HEK293 (cell line): ENCODE data around the gene SGSM2.

Experiments used
- EGR2 ChIP-seq: fragments of 450-650 bp; formaldehyde crosslinking; IDR thresholded peaks from 2 replicates; pipeline ENCODE4 v1.5.1; 2016; ENCODE audit warnings: low read depth, missing biosample characterization, missing genetic modification characterization
- GLI2 ChIP-seq: fragments of 450-650 bp; formaldehyde crosslinking; IDR thresholded peaks from 2 replicates; pipeline ENCODE4; 2017; ENCODE audit warnings: missing biosample characterization, missing genetic modification characterization, low read depth, borderline replicate concordance
- HOXD13 ChIP-seq: sonication (generic); formaldehyde crosslinking; IDR thresholded peaks from 2 replicates; pipeline ENCODE4 v1.8.0; 2022; ENCODE audit warnings: missing genetic modification reagents, borderline replicate concordance
- KLF8 ChIP-seq: fragments of 450-650 bp; formaldehyde crosslinking; IDR thresholded peaks from 2 replicates; pipeline ENCODE4 v1.5.1; 2016; ENCODE audit warnings: missing biosample characterization, missing genetic modification characterization
- PRDM2 ChIP-seq: fragments of 450-650 bp; formaldehyde crosslinking; IDR thresholded peaks from 2 replicates; pipeline ENCODE4 v1.5.1; 2016; ENCODE audit warnings: missing biosample characterization, missing genetic modification characterization, borderline replicate concordance
- SALL2 ChIP-seq: fragments of 450-650 bp; formaldehyde crosslinking; IDR thresholded peaks from 2 replicates; pipeline ENCODE4 v1.5.0; 2017; ENCODE audit warnings: missing biosample characterization, mild to moderate bottlenecking, missing genetic modification characterization, borderline replicate concordance
- ZBTB26 ChIP-seq: fragments of 450-650 bp; formaldehyde crosslinking; optimal IDR thresholded peaks from 2 replicates; pipeline ENCODE3; 2016; ENCODE audit warnings: missing biosample characterization, mild to moderate bottlenecking, missing genetic modification characterization
- ZBTB44 ChIP-seq: fragments of 450-650 bp; IDR thresholded peaks from 2 replicates; pipeline ENCODE4 v1.5.1; 2018; ENCODE audit warnings: missing biosample characterization, mild to moderate bottlenecking, missing genetic modification characterization
- ZFP69B ChIP-seq: fragments of 450-650 bp; formaldehyde crosslinking; IDR thresholded peaks from 2 replicates; pipeline ENCODE4 v1.5.1; 2016; ENCODE audit warnings: missing biosample characterization, missing genetic modification characterization
- ZNF114 ChIP-seq: fragments of 450-650 bp; formaldehyde crosslinking; IDR thresholded peaks from 2 replicates; pipeline ENCODE4 v1.5.0; 2017; ENCODE audit warnings: missing biosample characterization, missing genetic modification characterization
- ZNF138 ChIP-seq: fragments of 450-650 bp; formaldehyde crosslinking; IDR thresholded peaks from 2 replicates; pipeline ENCODE4 v1.5.1; 2016; ENCODE audit warnings: missing biosample characterization, missing genetic modification characterization, borderline replicate concordance
- ZNF174 ChIP-seq: fragments of 450-650 bp; formaldehyde crosslinking; IDR thresholded peaks from 2 replicates; pipeline ENCODE4 v1.5.0; 2017; ENCODE audit warnings: missing biosample characterization, mild to moderate bottlenecking, missing genetic modification characterization
- ZNF280C ChIP-seq: fragments of 450-650 bp; formaldehyde crosslinking; IDR thresholded peaks from 2 replicates; pipeline ENCODE4 v1.5.1; 2016; ENCODE audit warnings: missing biosample characterization, missing genetic modification characterization
- ZNF302 ChIP-seq: fragments of 450-650 bp; formaldehyde crosslinking; IDR thresholded peaks from 2 replicates; pipeline ENCODE4 v1.5.1; 2016; ENCODE audit warnings: missing biosample characterization, missing genetic modification characterization, low read depth
- ZNF341 ChIP-seq: fragments of 450-650 bp; formaldehyde crosslinking; IDR thresholded peaks from 2 replicates; pipeline ENCODE4; 2016; ENCODE audit warnings: low read depth, missing biosample characterization, missing genetic modification characterization
- ZNF362 ChIP-seq: fragments of 450-650 bp; formaldehyde crosslinking; IDR thresholded peaks from 2 replicates; pipeline ENCODE4 v1.5.1; 2016; ENCODE audit warnings: missing biosample characterization, missing genetic modification characterization
- ZNF391 ChIP-seq: fragments of 450-650 bp; formaldehyde crosslinking; IDR thresholded peaks from 2 replicates; pipeline ENCODE4 v1.5.1; 2016; ENCODE audit warnings: low read depth, missing biosample characterization, missing genetic modification characterization, borderline replicate concordance
- ZNF449 ChIP-seq: fragments of 450-650 bp; formaldehyde crosslinking; IDR thresholded peaks from 2 replicates; pipeline ENCODE4 v1.5.1; 2017; ENCODE audit warnings: missing biosample characterization, mild to moderate bottlenecking, missing genetic modification characterization, moderate library complexity
- ZNF510 ChIP-seq: fragments of 450-650 bp; formaldehyde crosslinking; IDR thresholded peaks from 2 replicates; pipeline ENCODE4 v1.5.1; 2018; ENCODE audit warnings: mild to moderate bottlenecking, missing genetic modification characterization, missing biosample characterization; ENCODE audit not compliant: insufficient replicate concordance
- ZNF530 ChIP-seq: fragments of 450-650 bp; formaldehyde crosslinking; IDR thresholded peaks from 2 replicates; pipeline ENCODE4 v1.5.1; 2016; ENCODE audit warnings: low read depth, missing biosample characterization, missing genetic modification characterization
- ZNF561 ChIP-seq: fragments of 450-650 bp; IDR thresholded peaks from 2 replicates; pipeline ENCODE4 v1.5.1; 2018; ENCODE audit warnings: missing biosample characterization, missing genetic modification characterization, borderline replicate concordance
- ZNF747 ChIP-seq: fragments of 450-650 bp; formaldehyde crosslinking; IDR thresholded peaks from 2 replicates; pipeline ENCODE4 v1.5.1; 2016; ENCODE audit warnings: missing biosample characterization, missing genetic modification characterization

The SGSM2 gene

GRCh38 chr17:2336215-2336851, 968 bp upstream of the SGSM2 start, which contains the start of gene TSR1 (continued):
- TF ChIP-seq ZNF362: no peak
- 0 out of 2 replicates have a peak, but pooled peaks have one; percentile 18 for TF ChIP-seq ZFP69B
- 0 out of 2 replicates have a peak, but pooled peaks have one; percentile 29 for TF ChIP-seq ZNF561 (tag by site-specific recombination)
- TF ChIP-seq ZNF341 (tag by site-specific recombination): peak; percentile 67
- TF ChIP-seq HOXD13 (CRISPR knock-in tag): no peak
- TF ChIP-seq ZNF747: no peak
- TF ChIP-seq ZNF510 (tag by site-specific recombination): no peak
- no peak for TF ChIP-seq ZNF391 (tag by site-specific recombination)
- no peak for TF ChIP-seq EGR2 (tag by site-specific recombination)
- TF ChIP-seq ZBTB26 (tag by site-specific recombination): peak; percentile 58
- TF ChIP-seq ZNF449 (tag by site-specific recombination): no peak
- no peak for TF ChIP-seq ZNF302 (tag by site-specific recombination)
- no peak for TF ChIP-seq ZNF174
- TF ChIP-seq KLF8 (tag by site-specific recombination): 0 out of 2 replicates have a peak, but pooled peaks have one; percentile 76
- no peak for TF ChIP-seq GLI2
- no peak for TF ChIP-seq PRDM2 (tag by site-specific recombination)
- no peak for TF ChIP-seq ZNF138 (tag by site-specific recombination)
- TF ChIP-seq SALL2 (tag by site-specific recombination): no peak
- no peak for TF ChIP-seq ZNF114 (tag by site-specific recombination)
- TF ChIP-seq ZNF280C (tag by site-specific recombination): no peak
- no peak for TF ChIP-seq ZNF530
- no peak; the same call in 1 of the 2 replicates for TF ChIP-seq ZBTB44 (tag by site-specific recombination)
